ENCODE measurements around the gene MALRD1.

The MALRD1 gene

GRCh38 chr10:19048489-19048888 lies at the start of gene MALRD1:
MALRD1 (plus strand) TSS chr10:19048801; CDS start chr10:19048939, 138 bp downstream.
- DNase-seq = no peak

GRCh38 chr10:19003341-19003740 lies 45.3 kb upstream of the MALRD1 start:
- DNase-seq = no peak

DNA sequence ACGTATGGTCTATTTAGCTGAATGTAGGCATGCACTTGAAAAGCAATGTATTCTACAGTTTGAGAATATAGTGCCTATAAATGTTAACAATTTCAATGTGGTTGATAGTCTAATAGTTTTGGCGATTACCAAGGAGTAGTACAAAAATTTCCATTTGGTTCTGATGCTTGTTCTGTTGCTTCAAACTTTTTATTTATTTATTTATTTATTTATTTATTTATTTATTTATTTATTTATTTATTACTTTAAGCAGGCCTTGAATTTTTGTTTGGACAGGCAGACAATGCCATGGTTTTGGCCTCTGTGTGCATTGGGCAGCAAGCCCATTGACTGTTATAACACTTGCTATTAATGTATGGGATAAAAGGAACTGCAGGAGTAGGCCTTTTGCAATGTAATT lies 36.5 kb upstream of the MALRD1 start:
- no peak for DNase-seq

GRCh38 chr10:19014034-19014433 lies 34.6 kb upstream of the MALRD1 start:
- DNase-seq = no peak

GRCh38 chr10:19014498-19014897 lies 34.1 kb upstream of the MALRD1 start:
- no peak for DNase-seq

- no peak for DNase-seq
Measured at GRCh38 chr10:19017116-19017890, 31.3 kb upstream of the MALRD1 start.

DNA sequence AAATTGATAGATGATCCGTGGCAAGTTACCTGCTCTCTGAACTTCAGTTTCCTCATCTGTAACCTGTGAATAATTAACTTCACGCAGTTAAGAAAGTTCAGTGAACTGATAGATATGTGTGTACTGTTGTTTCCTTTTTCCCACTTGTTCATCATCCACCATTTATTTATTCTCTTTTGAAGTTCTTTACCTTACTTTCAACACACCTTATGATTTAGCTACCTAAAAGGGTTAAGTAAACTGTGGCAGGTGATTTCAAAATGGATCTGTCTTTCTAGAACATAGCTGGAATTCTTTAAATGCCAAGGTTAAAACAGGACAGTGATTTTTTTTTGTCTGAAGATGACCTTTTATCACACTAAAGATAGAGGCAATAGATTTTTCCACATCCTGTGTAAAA lies 27.4 kb upstream of the MALRD1 start:
- DNase-seq = no peak

DNA sequence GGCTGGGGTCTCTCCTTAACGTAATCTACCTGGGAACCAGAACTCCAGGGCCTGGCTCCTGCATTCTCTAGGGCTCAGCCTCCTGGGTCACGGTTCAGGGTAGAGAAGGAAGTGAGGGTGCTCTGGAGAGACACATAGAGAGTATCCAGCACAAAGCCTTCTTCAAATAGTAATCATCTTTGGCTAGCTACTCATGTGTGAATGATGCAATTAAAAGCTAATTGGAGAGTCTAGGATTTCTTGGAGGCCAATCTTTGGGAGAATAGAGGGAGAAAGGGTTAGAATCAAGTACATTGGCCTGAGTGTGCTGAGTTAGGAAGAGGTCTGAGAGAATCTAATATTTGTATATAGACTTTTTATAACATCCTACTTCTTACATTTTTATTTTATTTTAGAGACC lies 24.0 kb upstream of the MALRD1 start:
- DNase-seq = no peak

DNA sequence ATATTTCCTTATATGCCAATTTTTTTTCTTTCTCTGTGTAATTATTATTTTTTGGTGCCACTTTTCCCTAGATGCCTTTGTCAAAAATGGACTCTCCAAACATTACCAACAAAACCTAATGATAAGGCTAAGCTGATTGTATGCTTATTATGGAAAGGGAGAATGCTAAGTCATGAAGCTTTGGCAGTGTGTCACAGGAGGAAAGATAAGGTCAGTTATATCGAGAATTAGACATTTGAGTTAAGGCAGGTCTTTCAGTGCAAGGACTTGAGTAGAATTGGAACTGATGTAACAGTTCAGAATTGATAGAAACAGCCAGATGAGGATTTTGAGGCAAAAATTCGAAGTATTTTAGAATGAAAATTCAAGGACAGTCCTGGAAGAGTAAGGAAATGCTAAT lies 16.8 kb upstream of the MALRD1 start:
- DNase-seq = no peak

- DNase-seq = no peak
Measured at GRCh38 chr10:19033741-19034140, 14.9 kb upstream of the MALRD1 start.

- DNase-seq = peak; percentile 25
Measured at GRCh38 chr10:19041171-19041570, 7.4 kb upstream of the MALRD1 start.

- DNase-seq = no peak
Measured at GRCh38 chr10:19043431-19043830, 5.2 kb upstream of the MALRD1 start.

GRCh38 chr10:19046679-19047078 lies 1.9 kb upstream of the MALRD1 start:
- no peak for DNase-seq

DNA sequence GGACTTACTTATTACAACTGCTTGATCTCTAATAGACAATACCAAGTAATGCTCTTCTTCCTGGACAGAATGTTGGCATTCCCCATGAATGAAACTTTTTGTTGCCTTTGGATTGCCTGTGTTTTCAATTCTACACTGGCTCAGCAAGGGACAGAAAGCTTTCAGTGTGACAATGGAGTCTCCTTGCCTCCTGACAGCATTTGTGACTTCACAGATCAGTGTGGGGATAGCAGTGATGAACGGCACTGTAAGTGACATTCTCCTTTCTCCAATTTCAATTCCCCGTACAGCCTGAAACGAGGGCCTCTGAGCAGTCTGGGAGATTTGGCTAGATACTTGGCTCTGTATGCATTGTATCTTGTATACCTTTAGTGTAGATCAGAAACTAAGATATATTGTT lies 290 bp downstream of the MALRD1 start:
- DNase-seq = no peak

DNA sequence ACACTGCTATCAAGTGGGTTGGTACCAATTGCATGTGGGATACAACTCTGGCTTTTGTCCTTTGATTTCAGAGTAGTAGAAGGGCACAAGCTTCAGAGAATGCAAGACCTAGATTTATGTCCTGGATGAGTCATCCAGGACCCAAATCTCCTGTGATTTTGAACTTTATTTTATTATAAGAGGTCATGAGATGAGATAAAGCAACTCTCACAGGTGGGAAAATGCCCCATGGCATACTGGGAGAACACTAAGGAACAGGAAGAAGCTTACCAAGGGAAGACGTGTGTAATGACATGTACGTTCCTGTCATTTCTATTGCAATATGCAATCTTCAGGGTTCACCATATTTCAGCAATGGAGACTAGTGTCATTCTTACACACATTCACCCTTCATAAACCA lies 966 bp downstream of the MALRD1 start:
- DNase-seq = no peak

GRCh38 chr10:19054289-19054835 lies 5.8 kb downstream of the MALRD1 start:
- no peak for DNase-seq

DNA sequence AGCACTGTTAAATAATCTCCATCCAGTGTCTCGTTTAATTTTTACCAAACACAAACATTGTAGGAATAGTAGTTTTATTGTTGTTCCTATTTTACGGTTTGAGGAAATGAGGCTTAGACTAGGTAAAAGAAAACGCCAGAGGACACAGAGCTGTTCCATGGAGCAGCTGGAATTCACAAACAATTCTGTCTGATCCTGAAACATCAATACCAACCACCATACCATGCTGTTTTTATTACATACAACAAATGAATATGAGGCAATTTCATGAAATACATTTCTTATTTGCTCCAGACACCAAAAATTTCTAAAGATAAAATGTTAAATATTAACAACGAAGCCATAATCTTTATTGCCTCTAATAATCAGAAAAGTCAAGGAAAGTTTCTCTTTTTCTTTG lies 9.4 kb downstream of the MALRD1 start:
- DNase-seq = no peak

GRCh38 chr10:19063986-19064385 lies 15.4 kb downstream of the MALRD1 start:
- DNase-seq = no peak

DNA sequence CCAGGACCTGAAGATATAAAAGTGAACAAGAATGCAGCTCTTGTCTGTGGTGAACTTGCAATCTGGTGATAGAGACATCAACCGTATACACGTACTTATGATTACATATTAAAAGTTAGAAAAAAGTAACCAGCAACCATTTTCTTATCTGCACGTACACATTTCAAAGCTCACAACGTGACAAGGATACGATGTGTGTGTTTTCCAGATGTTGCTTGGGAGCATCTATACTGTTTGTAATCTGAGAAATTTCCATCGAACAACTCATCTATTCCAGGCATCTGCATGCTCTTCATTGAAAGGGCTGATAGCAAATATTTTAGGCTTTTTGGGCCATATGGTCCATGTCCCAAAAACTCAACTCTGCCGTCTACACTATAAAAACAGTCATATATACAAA lies 23.3 kb downstream of the MALRD1 start:
- no peak for DNase-seq

GRCh38 chr10:19077276-19077675 lies 28.7 kb downstream of the MALRD1 start:
- no peak for DNase-seq

DNA sequence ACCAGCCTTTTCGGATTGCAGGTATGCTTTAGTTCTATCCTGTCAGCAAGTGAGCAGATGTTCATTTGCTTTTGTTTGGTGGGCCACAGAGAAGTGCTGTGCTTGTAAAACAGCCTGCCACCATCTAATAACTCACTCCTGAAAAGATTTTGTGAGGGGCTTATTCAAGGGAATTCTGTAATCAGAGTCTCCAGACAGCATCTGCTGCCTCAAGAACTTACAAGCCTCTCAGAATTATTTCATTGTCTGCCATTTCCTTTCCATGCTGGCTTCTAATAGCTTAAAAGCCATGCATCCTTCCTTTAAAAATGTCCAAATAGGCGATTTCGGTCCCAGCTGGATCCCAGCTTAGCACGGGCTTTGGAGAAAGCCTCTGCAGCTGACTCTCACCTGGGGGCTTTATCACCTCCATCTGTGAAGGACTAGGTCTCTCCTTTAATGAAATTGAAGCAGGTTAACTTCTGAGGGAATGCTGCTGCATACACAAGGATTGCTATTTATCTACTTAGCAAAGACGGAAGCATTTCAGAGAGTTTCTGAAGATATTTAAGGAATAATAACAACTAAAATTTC lies 48.0 kb downstream of the MALRD1 start:
- DNase-seq = no peak

DNA sequence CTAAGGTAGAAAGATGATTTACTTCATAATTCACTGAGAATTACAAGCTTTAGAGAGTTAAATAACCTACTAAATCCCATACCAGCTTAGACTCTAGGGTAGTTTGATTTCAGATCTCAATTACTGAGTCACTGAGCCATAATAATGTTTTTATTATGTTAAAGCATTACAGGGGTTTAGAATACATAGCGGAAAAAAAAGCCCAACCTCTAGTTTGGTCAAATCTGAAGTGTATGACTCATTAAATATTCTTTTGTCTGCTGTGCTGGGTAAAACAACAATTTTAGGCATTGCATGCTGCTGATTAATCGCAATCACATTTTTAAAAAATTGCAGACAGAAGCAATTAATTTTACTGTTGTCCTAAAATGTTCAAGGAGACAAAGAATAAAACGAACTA lies 48.5 kb downstream of the MALRD1 start:
- DNase-seq = no peak

GRCh38 chr10:19098803-19099202 lies 50.2 kb downstream of the MALRD1 start:
- DNase-seq = no peak

DNA sequence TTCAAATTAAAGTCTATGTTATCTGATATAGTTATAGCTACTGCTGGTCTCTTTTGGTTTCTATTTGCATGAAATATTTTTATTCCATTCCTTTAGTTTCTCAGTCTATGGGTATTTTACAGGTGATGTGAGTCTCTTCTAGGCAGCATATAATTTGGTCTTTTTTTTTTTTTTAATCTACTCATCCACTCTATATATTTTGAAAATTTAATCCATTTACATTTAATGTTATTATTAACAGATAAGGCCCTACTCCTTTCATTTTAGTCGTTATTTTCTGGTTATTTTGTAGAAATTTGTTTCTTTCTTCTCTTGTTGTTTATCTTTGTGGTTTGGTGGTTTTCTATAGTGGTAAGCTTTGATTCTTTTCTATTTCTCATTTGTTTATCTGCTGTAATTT lies 58.8 kb downstream of the MALRD1 start:
- DNase-seq = no peak

Data from NCI-H1436 (cell line).